NT2/D1 (cell line): Measurements from ENCODE around the gene ZNF182.
"Not testable (repeated sequence)": the region's sequence is repeated elsewhere in the genome, so short reads cannot be mapped to it uniquely, and the experiment has no call there.

ENCODE experiments used
- DNase-seq: peaks from one replicate; pipeline ENCODE4 v3.0.0-alpha.2; 2011; ENCODE audit warnings: low read depth, low spot score
- H3K27me3 ChIP-seq: 2 replicates; pipeline ENCODE4 v1.6.0; 2011; ENCODE audit warnings: mild to moderate bottlenecking; ENCODE audit not compliant: insufficient read length, insufficient read depth
- H3K36me3 ChIP-seq: 2 replicates; pipeline ENCODE4 v1.6.1; 2011; ENCODE audit warnings: mild to moderate bottlenecking, low read length, mixed read lengths; ENCODE audit not compliant: insufficient read depth, insufficient read length
- H3K4me1 ChIP-seq: 2 replicates; pipeline ENCODE4 v1.5.1; 2011; ENCODE audit not compliant: insufficient read depth, insufficient read length
- H3K4me3 ChIP-seq: 2 replicates; pipeline ENCODE4 v1.5.1; 2011; ENCODE audit warnings: low read depth; ENCODE audit not compliant: insufficient read length
- H3K9ac ChIP-seq: 2 replicates; pipeline ENCODE4 v1.6.0; 2011; ENCODE audit warnings: low read depth; ENCODE audit not compliant: insufficient read length
- H3K9me3 ChIP-seq: 2 replicates; pipeline ENCODE4 v1.5.1; 2011; ENCODE audit warnings: mild to moderate bottlenecking, low read length; ENCODE audit not compliant: insufficient read depth
- SUZ12 ChIP-seq: IDR thresholded peaks from 2 replicates; pipeline ENCODE4 v1.6.1; 2011; ENCODE audit not compliant: insufficient read length, insufficient read depth; ENCODE audit errors: extremely low read depth
- YY1 ChIP-seq: IDR thresholded peaks from 2 replicates; pipeline ENCODE4 v1.6.1; 2011; ENCODE audit not compliant: insufficient read length, insufficient read depth
- ZNF274 ChIP-seq: IDR thresholded peaks from 2 replicates; pipeline ENCODE4 v1.6.1; 2011; ENCODE audit warnings: mild to moderate bottlenecking, low read depth, low read length

ZNF182 gene

GRCh38 chrX:47941423-47941822 is 62.4 kb downstream of the ZNF182 start:
- no peaks in the 10 kb centered on the region for H3K36me3 ChIP-seq
- H3K4me1 ChIP-seq: no peaks in the 10 kb centered on the region
- no peaks in the 10 kb centered on the region for H3K27me3 ChIP-seq
- no peak for TF ChIP-seq YY1
- no peak for TF ChIP-seq ZNF274
- no peak for TF ChIP-seq SUZ12
- H3K9ac ChIP-seq: no peak overlapping the region
- H3K9me3 ChIP-seq: no peaks in the 10 kb centered on the region
- DNase-seq: no peak
- no peak overlapping the region for H3K4me3 ChIP-seq

- Histone ChIP-seq H3K27me3 (no peaks in the 10 kb centered on the region), H3K9ac (no peak overlapping the region), H3K4me3 (no peak overlapping the region), H3K9me3 (no peaks in the 10 kb centered on the region), H3K4me1 (no peaks in the 10 kb centered on the region), H3K36me3 (no peaks in the 10 kb centered on the region)
- TF ChIP-seq YY1 (no peak), SUZ12 (no peak), ZNF274 (no peak)
- DNase-seq: no peak
Measured at GRCh38 chrX:47940448-47940847, 63.3 kb downstream of the ZNF182 start.

GRCh38 chrX:47936940-47937317 is 66.9 kb downstream of the ZNF182 start:
- Histone ChIP-seq H3K4me1 (no peaks in the 10 kb centered on the region), H3K9ac (no peak overlapping the region), H3K36me3 (no peaks in the 10 kb centered on the region), H3K4me3 (peak overlapping the region; percentile 6), H3K27me3 (no peaks in the 10 kb centered on the region), H3K9me3 (no peaks in the 10 kb centered on the region)
- no peak for DNase-seq
- TF ChIP-seq YY1 (no peak), ZNF274 (no peak), SUZ12 (no peak)

GRCh38 chrX:47936224-47936939 is 67.4 kb downstream of the ZNF182 start:
- no peak for TF ChIP-seq YY1
- TF ChIP-seq ZNF274: no peak
- Histone ChIP-seq H3K4me3 (peak overlapping the region; percentile 6), H3K36me3 (no peaks in the 10 kb centered on the region), H3K9me3 (no peaks in the 10 kb centered on the region), H3K9ac (no peak overlapping the region), H3K27me3 (no peaks in the 10 kb centered on the region), H3K4me1 (no peaks in the 10 kb centered on the region)
- DNase-seq: no peak

- no peak overlapping the region for H3K4me3 ChIP-seq
- TF ChIP-seq ZNF274 (no peak), SUZ12 (no peak), YY1 (no peak)
- H3K36me3 ChIP-seq: no peaks in the 10 kb centered on the region
Measured at GRCh38 chrX:47933946-47934345, 69.8 kb downstream of the ZNF182 start.

GRCh38 chrX:47931970-47932369 is 71.8 kb downstream of the ZNF182 start:
- H3K9ac ChIP-seq, H3K4me3 ChIP-seq, H3K27me3 ChIP-seq, H3K36me3 ChIP-seq, H3K9me3 ChIP-seq, DNase-seq, H3K4me1 ChIP-seq: not testable (repeated sequence)

More at GRCh38 chrX:47933946-47934345, 69.8 kb downstream of the ZNF182 start:
- Histone ChIP-seq H3K9me3 (no peaks in the 10 kb centered on the region), H3K4me1 (no peaks in the 10 kb centered on the region), H3K27me3 (no peaks in the 10 kb centered on the region), H3K9ac (no peak overlapping the region)
- DNase-seq: no peak

- Histone ChIP-seq H3K4me3 (no peak overlapping the region), H3K36me3 (no peaks in the 10 kb centered on the region), H3K9ac (no peak overlapping the region), H3K4me1 (no peaks in the 10 kb centered on the region), H3K27me3 (no peaks in the 10 kb centered on the region), H3K9me3 (no peaks in the 10 kb centered on the region)
- TF ChIP-seq ZNF274 (no peak), YY1 (no peak), SUZ12 (no peak)
- no peak for DNase-seq
Measured at GRCh38 chrX:47927212-47927611, 76.6 kb downstream of the ZNF182 start.
